ENCODE measurements around the gene CCR7.

- TF ChIP-seq, protein P1, sequence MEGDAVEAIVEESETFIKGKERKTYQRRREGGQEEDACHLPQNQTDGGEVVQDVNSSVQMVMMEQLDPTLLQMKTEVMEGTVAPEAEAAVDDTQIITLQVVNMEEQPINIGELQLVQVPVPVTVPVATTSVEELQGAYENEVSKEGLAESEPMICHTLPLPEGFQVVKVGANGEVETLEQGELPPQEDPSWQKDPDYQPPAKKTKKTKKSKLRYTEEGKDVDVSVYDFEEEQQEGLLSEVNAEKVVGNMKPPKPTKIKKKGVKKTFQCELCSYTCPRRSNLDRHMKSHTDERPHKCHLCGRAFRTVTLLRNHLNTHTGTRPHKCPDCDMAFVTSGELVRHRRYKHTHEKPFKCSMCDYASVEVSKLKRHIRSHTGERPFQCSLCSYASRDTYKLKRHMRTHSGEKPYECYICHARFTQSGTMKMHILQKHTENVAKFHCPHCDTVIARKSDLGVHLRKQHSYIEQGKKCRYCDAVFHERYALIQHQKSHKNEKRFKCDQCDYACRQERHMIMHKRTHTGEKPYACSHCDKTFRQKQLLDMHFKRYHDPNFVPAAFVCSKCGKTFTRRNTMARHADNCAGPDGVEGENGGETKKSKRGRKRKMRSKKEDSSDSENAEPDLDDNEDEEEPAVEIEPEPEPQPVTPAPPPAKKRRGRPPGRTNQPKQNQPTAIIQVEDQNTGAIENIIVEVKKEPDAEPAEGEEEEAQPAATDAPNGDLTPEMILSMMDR (IDR thresholded peaks at IDR 0.05), result no peak
- TF ChIP-seq POLR2AphosphoS5 (IDR thresholded peaks at IDR 0.05), result no peak
- no peak for TF ChIP-seq POLR2A (IDR thresholded peaks at IDR 0.05)
- TF ChIP-seq EP300 (IDR thresholded peaks at IDR 0.05), result no peak
These were observed 31.4 kb downstream of the CCR7 start for GRCh38 chr17:40533896-40534295.

All from suprapubic skin (tissue), 4 donors.